Stimulated activated CD4-positive, alpha-beta T cell treated with anti-CD3 and anti-CD28 coated beads, Interleukin-15, amount 100 ng/mL, for 48 hours (primary cell): ENCODE measurements around the gene SPC24.

Experiments
- DNase-seq, 2 donors: peaks; one replicate each; pipeline ENCODE4 v3.0.0-alpha.2; 2020; ENCODE audit warnings: low read depth in 2 of 2

SPC24 gene

GRCh38 chr19:11096210-11096841 lies 59.3 kb downstream of the SPC24 start:
- no peak for DNase-seq
